Kidney epithelial cell (primary cell): Measurements from ENCODE around the gene TBC1D2. TPM values are rescaled to one million over a fixed set of nuclear protein-coding genes. Genes with fewer than 3 reads are reported as not detected.
"Not testable (repeated sequence)": the region's sequence is repeated elsewhere in the genome, so short reads cannot be mapped to it uniquely, and the experiment has no call there.

Experiments
- DNase-seq: peaks from one replicate; pipeline ENCODE4 v3.0.0-alpha.2; 2010; ENCODE audit warnings: low read depth
- H3K27me3 ChIP-seq: 2 replicates; pipeline ENCODE4 v1.6.0; 2011; ENCODE audit warnings: low read length; ENCODE audit not compliant: control insufficient read depth, insufficient read depth
- H3K36me3 ChIP-seq: 2 replicates; pipeline ENCODE4 v1.5.1; 2011; ENCODE audit warnings: low read length; ENCODE audit not compliant: control insufficient read depth, insufficient read depth
- H3K4me3 ChIP-seq: 2 replicates; pipeline ENCODE4 v1.5.1; 2011; ENCODE audit warnings: low read depth, mild to moderate bottlenecking, control low read depth, low read length
- CTCF ChIP-seq: IDR thresholded peaks from 2 replicates; pipeline ENCODE4 v1.5.1; 2011; ENCODE audit warnings: mild to moderate bottlenecking, moderate library complexity, low read length, control low read depth, inconsistent platforms; ENCODE audit not compliant: insufficient read depth, poor library complexity, severe bottlenecking
- total RNA-seq: library from RNA; depleted of rRNA; stranded (reverse); fragments of >200 nt; gene quantifications from 2 replicates; pipeline ENCODE4 v1.2.3, GENCODE V29; 2015

TBC1D2 gene
- total RNA-seq, 1 donor from 2014 or later = 21.4 TPM

DNA sequence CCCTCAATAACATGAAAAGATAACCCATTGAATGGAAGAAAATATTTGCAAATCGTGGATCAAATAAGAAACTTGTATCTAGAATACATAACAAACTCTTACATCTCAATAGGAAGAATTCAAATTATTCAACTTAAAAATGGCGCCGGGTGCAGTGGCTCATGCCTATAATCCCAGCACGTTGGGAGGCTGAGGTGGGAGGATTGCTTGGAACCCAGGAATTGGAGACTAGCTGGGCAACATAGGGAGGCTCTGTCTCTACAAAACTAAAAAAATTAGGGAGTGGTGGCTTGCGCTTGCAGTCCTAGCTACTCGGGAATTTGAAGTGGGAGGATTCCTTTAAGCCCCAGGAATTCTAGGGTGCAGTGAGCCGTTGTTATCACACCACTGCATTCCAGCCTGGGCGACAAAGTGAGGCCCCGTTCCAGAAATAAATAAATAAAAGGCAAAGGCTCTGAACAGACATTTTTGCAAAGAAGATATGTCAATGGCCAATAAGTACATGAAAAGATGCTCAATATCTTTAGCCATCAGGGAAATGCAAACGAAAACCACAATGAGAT, 21.5 kb upstream of the TBC1D2 start:
- no peak for TF ChIP-seq CTCF
- H3K36me3 ChIP-seq = no peaks in the 10 kb centered on the region
- H3K4me3 ChIP-seq = no peak overlapping the region
- DNase-seq = no peak
- peaks cover 7% of the 10 kb centered on the region for H3K27me3 ChIP-seq

DNA sequence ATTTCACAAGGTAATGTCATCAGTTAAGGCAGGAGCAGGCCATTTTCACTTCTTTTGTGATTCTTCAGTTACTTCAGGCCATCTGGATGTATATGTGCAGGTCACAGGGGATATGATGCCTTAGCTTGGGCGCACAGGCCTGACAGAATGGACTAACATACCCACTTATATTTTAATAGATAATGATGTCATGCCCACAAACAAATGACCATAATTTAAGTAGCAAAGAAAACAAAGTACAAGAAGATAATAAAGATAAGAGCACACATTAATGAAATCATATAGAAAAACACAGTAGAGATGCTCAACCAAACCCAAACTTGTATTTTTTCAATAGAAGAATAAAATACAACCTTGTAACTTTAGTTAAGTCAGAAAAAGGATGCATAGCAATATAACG, 19.7 kb upstream of the TBC1D2 start:
- Histone ChIP-seq H3K4me3 (no peak overlapping the region), H3K36me3 (no peaks in the 10 kb centered on the region), H3K27me3 (peaks cover 7% of the 10 kb centered on the region)
- no peak for TF ChIP-seq CTCF
- DNase-seq = no peak

DNA sequence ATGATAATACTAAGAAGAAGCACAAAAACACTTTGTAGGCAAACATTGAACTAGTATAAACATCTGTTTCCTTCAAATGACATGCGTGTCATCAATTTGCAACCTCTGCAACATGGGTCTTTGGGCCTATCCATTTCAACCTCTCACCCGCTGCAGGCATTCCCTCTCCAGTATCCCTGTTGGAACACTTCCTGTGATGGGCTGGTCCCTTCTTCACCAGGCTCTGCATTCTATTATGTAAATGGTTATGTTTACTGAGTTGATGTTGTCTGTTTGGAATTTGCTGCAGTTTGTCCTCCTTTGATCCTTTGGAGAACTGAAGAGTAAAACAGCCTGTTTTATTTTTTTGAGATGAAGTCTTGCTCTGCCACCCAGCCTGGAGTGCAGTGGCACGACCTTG, 16.6 kb upstream of the TBC1D2 start:
- no peak for DNase-seq
- H3K36me3 ChIP-seq = no peaks in the 10 kb centered on the region
- no peaks in the 10 kb centered on the region for H3K27me3 ChIP-seq
- no peak overlapping the region for H3K4me3 ChIP-seq
- TF ChIP-seq CTCF = no peak

DNA sequence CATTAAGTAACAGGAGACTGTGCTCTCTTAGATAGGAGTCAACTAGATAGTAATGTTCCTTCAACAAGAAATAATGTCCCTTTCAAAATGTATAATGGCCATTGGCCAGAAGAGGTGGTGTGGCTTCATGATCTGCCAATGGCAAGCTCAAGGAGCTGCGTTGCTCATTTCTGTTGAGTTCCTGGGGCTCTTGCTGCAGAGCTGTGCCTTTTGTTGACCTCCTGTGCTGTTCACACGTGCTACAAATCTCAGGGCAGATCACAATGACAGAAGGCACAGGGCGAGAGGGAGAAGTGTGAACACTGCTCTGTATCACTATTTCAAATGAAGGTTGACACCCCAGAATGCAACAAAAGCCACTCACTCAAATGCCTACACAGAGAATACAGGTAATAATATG, 16.0 kb upstream of the TBC1D2 start:
- TF ChIP-seq CTCF = no peak
- Histone ChIP-seq H3K4me3 (no peak overlapping the region), H3K36me3 (no peaks in the 10 kb centered on the region), H3K27me3 (no peaks in the 10 kb centered on the region)
- DNase-seq = no peak

- not testable (repeated sequence) for H3K4me3 ChIP-seq, DNase-seq, H3K36me3 ChIP-seq, H3K27me3 ChIP-seq
Measured at GRCh38 chr9:98270284-98270683, 14.8 kb upstream of the TBC1D2 start.

DNA sequence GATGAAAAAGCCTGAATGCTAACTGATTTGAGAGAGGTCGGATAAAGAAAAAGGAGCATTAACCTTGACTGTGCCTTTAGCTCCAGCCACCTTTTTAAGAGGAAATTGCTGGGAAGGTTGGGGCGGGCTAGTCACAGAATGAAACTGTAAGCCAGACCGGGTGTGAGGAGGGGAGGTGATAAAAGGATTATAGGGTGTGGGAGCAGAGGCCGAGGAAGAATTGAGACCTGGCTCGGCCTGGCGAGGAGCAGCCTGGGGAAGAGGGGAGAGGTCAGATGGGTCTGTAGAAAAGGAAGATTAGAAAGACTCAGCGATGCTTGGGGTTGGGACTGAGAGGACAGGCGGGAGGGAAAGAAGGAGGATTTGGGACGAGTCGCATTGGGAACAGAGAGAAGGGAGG, 14.2 kb upstream of the TBC1D2 start:
- H3K4me3 ChIP-seq, H3K36me3 ChIP-seq, DNase-seq, H3K27me3 ChIP-seq: not testable (repeated sequence)

DNA sequence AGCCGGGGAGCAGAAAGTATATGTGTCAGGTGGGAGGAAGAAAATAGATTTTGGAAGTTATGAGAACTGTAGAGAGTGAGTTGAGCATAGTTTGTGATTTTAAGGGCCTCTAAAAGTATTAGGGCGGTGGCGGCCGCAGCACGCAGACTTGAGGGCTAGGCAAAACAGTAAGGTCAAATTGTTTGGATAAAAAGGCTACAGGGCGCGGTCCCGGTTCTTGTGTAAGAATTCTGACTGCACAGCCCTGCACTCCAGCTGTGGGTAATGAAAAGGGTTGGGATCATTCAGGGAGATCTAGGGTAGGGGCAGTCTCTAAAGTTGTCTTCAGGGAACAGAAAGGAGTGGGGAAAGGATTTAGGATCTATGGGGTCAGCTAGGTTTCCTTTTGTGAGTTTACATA, 12.1 kb upstream of the TBC1D2 start:
- not testable (repeated sequence) for DNase-seq, H3K4me3 ChIP-seq, H3K27me3 ChIP-seq, H3K36me3 ChIP-seq
